Activated CD4-positive, CD25-positive, alpha-beta regulatory T cell treated with anti-CD3 and anti-CD28 coated beads, Interleukin-2, amount 50 U/mL, for 16 hours (primary cell): Measurements from ENCODE around the gene TMEM260.
"Not testable (repeated sequence)": the region's sequence is repeated elsewhere in the genome, so short reads cannot be mapped to it uniquely, and the experiment has no call there.

Experiments
- DNase-seq: peaks from one replicate; pipeline ENCODE4 v3.0.0-alpha.2; 2020; ENCODE audit warnings: low read depth, low spot score

Gene TMEM260

DNA sequence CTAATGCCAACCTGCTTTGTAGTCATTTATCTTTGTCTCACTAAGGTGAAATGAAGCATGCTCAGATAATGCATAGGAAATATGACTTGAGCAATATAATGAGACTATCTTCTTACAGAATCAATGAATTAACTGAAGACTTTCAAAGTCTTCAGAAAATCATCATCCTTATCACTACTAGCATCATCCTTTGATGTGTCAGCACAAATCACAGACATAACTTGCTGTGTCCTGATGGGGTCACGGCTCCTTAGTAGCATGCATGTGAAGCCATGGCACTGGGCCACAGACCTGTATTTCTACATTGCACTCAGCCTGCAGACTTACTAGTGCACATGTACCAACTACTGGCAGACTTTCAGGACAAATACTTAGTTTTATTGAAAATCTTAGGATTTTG lies 18.9 kb downstream of the TMEM260 start:
- DNase-seq = no peak

DNA sequence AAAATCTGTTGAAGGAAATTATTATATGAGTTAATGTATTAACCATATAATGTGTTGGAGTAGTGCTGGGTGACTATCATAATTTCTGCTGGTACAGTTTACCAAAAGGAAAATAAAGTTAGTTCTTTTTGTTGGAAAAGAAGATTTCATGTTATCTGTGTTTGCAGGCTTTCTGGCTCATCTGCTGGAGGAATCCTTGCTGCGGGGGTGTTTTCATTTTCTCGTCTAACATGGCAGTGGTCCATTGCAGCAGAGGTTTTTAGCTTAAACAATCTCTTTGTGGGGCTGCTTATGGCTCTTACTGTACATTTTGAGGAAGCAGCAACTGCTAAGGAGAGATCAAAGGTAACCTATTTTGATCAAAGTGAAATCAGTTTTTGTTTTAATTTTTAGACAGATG lies 24.1 kb downstream of the TMEM260 start:
- no peak for DNase-seq

DNA sequence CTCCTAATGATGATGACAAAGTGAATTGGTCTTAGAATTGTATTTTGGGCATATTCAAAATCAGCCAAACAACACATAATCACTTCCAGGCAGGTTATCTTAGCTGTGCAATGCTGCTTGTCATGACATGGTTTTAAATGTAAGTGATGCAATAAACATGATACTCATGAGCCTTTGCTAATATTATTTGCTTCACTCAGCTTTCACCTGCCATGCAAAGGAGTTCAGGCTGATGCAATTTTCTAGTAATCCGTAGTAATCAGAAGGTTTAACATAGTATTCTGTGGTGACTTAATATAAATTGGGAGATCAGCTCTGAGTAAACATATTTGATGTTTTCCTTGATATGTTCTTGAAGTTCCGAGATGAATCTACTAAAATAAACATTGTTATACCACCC lies 29.1 kb downstream of the TMEM260 start:
- no peak for DNase-seq

DNA sequence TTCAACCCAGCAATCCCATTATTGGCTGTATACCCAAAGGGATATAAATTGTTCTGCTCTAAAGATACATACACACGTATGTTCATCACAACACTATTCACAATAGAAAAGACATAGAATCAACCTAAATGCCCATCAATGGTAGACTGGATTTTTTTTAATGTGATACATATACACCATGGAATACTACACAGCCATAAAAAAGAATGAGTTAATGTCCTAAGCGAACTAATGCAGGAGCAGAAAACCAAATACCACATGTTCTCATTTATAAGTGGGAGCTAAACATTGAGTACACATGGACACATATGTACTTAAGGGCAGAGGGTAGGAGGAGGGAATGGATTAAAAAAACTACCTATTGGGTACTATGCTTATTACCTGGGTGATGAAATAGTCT lies 32.1 kb downstream of the TMEM260 start:
- DNase-seq = not testable (repeated sequence)

DNA sequence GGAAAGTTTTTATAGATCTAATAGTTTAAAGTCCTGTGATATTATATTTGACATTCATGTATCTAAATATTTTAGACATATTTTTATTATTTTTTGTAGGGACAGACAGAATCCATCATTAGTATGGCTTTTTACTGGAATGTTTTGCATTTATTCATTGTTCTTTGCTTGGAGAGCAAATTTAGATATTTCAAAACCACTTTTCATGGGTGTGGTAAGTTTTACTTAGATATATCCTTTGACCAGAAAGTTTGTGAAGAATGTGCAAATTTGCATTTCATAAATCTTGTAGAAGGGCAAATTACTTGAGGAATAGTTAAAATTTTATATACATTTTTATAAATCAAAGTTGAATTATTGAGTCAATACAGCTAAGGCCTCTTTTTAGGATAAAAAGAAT lies 37.5 kb downstream of the TMEM260 start:
- DNase-seq = no peak

DNA sequence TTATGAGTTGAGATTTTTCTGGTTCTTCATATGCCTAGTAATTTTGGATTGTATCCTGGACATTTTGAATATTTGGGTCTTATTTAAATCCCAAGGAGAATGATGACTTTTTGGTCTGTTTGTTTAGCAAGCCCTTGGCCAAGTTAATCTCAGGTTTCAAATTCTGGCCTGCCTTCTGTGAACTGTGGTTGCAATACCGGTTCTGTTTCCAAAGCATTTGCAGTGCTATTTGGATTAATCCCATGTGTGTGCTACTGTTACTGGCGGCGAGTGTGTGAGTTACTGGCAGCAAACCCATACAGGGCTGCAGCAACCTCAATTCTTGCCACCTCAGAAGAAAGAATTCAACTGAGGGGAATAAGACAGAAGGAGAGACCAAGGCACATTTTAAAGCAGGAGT lies 51.1 kb downstream of the TMEM260 start:
- no peak for DNase-seq

DNA sequence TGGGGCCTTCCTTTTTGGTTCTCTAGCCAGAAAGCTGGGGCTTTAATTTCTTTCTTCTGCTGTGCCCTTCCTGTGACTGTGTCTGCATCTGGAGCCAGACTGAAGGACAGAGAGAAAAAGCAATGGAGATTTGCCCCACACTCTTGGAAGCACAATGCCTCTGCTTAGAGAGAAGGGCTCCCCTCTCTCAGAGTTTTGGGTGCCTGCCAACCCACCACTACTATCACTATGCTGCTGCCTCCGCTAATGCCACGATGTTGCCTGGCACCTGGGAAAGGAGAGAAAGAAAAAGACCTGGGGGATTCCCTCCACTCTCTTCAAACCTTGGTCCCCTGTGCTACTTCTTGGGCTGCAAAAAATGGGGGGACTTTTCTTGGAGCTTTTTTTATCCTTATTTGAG lies 52.6 kb downstream of the TMEM260 start:
- no peak for DNase-seq

DNA sequence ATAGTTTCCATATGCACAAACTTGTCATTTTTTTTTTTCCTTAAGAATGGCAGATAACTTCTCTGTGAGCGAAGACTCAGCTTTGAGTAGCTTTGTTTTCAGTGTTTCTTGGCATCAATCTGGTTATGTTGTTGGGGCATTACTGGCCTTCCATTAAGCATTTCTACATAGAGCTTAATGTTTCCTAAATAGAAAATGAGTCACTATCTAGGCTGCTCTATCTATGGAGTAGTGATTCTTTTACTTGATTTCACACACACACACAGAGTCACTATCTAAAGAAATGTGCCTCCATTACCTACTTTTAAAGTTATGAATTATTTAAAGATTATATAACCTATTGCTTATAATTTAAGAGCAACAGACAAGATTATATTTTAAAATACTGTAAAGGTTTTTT lies 53.9 kb downstream of the TMEM260 start:
- no peak for DNase-seq

DNA sequence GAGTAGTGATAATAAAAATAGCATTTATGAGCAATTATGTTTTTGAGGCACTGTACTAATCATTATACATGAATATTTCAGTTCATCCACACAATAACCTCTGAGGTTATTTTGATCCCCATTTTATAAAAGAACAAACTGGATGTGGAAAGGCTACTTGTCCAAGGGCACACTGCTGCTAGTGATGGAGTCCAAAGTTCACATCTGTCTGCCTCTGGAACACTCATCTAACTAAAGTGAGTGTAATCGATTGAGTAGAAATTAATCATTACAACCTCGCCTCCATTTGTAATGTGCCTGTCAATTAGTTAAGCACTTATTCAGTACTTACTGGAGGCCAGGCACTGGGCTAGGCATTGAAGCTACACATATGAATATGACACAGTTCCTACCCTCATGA lies 55.4 kb downstream of the TMEM260 start:
- DNase-seq = no peak

DNA sequence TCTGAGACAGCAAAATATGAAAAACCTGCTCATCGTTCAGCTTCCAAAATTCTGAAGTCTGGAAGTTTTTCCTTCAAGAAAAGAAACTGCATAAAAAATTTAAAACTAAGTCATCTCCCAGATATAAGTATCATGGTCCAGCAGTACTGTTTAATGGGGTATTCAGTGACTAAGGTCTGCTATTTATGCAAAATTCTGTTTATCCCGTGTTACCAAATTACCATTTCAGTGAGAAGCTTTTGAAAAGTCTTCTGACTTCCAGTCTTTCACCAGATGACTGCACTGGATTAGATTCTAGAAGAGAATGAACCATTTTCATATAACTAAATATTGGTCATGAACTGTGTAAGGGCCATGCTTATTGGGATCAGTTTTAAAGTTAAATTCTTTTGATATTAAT lies 67.9 kb downstream of the TMEM260 start:
- no peak for DNase-seq

DNA sequence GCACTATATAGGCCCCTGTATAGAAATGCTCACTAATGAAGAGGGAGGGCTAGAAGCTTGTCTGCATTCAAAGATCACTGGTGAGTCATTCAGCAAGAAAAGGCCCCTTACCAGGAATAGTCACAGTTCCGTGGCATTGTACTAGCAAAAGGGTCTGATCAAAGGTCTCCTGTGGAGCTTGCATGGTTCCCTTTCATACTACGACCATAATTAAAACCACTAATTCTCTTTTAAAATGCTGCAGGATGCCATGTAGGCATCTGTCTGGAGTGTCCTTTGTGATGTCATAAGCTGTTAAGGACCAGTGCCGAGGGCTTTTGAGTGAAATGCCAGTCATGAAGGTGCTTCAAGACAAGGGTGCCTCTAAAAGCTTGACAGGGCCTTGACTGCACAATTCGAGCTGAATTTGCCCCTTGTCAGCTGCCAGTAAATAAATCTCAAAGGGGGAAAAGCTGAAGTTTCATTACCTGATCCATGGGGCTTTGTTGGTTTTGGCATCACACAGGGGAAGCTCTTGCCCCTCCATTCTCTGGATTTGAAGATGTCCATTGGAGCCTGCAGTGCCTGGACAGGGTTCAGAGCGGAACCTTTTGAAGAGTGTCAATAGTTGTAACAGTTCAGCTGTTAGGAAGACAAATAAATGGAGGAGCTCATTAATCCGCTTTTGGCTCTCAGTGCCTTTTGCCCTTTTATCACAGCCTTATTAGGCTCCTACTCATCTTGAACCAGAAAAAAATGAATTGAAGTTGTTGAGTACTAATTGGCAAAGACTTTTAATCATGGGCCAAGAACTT lies 69.1 kb downstream of the TMEM260 start:
- DNase-seq = no peak

DNA sequence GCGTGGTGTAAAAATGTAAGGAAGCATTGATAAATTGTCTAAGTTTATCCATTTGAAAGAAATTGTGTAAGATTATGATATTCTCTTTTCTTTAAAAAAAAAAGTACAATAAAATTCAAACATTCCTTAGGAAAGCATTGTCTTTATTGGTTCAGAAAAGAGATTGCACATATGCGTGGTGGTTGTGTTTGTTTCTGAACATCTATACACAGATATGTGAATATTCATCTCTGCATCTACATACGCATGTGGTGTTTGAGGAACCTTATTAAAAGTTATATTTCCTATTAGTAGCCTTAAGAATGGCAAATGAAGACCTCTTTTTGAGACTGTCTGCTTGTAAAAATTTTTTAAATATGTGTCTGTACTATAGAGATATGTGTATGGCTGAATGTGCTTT lies 69.8 kb downstream of the TMEM260 start:
- DNase-seq = no peak

DNA sequence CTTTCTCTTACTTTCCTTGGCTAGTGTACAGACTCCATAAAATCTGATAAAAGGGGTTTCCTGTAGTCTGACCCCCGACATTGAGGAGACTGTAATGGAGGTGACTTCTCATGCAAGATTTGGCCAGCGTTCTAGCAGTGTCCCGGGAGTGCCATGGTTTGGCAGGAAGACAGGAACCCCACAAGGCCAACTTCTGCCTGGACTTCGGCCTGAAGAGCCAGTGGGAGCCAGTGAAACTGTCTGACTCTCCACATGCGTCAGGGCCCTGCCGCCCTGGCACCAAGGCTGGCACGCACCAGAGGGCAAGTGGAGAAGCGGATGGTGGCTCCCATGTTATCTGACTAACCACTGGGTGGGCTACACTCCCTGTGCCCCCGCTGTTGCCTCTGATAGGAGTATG lies 70.5 kb downstream of the TMEM260 start:
- DNase-seq = no peak

DNA sequence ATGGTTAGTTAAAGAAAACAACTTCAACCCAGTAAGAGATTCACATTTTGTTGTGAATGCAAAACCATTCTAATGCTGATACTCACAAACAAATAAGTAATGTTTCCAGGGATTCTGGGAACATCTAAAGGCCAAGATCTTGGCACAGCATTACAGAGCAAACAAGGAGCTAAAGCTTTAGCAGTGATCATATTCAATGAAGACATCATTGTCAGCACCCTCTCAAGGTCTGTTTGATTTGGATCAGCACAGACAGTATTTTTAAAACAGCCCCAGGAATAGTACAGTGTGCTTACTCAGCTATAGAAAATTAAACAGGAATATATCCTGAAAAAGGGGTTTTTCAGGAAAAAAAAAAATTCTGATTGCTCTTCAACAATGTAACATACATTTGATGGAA lies 71.4 kb downstream of the TMEM260 start:
- DNase-seq = no peak

DNA sequence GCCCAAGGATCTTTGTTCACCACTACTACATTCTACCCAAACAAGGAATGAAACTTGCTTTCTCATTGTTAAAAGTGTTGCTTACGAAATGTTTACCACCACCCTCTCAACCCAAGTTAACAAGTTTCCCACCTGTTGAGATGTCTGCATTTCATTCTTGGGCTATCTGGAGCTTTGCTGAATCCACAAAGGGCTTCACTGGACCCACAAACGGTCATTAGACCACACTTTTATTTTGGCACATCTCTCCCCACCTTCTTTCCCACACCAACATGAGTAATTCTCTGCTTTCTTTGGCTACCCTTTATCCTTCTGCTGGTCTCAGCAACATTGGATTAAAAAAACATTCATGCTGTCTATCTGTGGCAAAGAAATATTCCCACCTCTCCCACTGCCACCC lies 78.0 kb downstream of the TMEM260 start:
- DNase-seq = no peak

DNA sequence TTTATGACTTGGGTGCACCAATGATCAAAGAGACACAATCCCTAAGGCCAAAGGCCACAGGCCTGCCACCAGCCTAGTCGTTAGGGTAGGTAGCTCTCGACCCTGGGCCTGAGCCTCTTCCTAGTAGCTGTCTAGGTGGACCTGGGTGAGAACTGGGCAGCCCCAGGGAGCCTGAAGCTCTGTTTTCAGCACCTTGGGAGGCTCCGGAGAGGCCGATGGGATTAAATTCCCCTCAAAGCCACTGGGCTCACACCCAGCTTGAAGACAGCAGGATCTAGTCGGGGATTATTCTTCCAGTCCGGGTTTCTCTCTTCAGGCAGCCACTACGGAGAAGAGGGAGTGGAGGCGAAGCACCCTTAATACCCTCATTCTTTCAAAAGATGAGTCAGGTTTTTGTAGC lies 79.8 kb downstream of the TMEM260 start:
- no peak for DNase-seq

DNA sequence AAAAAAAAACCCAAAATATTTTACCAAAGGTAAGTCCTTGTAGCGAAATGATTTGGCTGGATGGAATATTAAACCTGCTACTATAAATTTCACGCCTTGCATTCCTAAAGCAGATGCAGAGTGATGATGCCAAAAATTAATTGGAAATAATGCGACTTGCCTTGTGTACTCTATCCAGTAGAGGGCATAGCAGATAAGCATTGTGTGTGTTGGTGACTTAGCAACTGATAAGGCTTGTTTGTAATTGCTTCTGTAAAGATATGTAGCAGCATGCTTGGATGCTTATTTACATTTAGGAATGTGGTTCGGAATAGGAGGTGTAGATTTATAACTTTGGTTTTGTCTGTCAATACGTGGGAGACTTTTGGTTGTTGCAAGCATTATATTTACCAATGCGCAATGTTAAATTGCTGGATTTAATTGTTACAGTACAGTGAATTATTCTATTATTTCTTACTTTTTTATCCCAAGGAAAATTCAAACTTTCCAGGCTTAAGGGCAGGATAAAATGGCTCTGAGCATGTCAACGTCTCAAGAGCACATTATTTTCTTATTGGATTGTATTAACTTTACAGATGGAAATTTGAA lies 80.5 kb downstream of the TMEM260 start:
- DNase-seq = no peak

DNA sequence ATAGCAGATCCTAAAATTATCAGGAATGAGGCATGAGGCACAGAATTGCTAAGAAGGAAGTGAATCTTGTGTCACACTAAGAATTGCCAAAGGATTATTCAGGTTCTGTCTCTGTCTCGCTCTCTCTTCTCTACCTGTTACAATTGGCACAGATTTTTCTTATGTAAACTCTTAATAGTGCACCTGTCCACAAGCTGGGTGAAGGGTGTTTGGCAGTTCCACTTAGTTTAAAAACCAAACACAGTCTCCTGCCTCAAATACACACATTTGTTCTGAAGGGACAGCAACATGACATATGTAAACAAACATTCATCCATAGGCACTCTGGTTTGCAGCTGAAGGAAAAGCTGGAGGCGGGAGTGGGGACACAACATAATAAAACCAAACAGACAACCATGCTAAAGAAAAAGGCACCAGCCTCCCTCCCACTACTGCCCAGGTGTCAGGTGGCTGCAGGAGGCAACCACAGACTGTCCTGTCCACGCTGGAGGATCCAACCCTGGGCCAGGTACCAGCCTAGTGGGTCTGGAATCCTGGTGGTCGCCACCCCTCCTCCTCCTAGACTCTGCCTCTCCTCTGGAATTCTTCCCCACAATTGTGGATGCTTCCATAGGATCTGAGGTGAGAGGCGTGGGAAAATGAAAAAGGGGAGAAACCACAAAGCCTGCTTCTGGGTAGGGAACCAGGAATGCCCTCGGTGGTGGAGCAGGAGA lies 81.2 kb downstream of the TMEM260 start:
- no peak for DNase-seq

DNA sequence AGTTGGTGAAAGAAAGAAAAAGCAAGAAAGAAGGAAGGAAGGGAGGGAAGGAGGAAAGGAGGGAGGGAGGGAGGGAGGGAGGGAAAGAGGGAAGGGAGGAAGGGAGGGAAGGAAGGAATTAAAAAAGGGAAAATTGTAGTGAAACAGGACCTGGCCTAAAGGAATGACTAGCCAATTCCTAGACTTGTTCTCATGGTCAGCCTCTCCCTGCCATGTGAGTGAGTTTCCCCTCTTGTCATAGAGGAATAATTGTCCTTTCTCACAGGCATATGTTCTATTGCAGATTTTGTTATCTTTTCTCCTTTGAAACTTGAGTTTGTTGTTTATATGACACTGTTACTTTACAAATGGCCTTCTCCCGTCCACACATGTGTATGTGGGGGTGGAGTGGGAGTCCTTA lies 81.9 kb downstream of the TMEM260 start:
- no peak for DNase-seq

DNA sequence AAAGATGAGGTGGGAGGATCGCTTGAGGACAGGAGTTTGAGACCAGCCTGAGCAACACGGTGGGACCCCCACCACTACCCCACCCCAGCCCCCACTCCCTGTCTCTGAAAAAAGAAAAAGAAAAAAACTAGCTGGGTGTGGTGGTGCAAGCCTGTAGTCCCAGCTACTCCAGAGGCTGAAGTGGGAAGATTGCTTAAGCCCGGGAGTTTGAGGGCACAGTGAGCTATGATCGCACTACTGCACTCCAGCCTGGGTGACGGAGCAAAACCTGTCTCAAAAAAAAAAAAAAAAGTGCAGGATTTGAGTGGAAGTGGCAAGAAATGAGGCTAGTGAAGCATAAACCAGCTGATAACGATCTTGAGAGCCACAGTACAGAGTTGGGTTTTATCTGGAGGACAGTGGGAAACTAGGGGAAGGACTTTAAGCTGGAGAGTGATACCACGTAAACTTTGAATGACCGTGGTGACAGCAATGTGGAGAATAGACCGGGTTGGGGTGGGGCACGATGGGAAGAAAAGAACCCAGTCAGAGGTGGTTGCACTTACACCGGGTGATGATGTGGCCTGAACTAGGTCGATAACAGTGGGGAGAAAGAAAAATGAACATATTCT lies 85.3 kb downstream of the TMEM260 start:
- no peak for DNase-seq

DNA sequence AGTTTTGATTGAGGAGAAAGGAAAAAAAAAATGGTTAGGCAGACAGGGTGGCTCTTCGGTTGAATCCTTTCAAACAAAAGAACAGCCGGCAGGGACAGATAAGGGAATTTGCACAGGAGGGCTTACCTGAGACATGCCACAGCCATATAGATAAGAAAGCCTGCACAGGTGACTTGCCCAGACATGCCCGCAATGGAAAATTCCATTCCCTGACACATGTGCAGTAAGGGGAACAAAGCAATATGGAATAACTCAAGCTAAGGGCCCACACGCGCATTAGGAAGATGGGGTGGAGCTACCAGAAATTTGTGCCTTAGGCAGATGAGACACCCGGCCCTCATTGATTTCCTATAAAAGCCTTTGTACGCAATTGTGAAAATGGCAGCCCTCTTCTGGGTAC lies 86.7 kb downstream of the TMEM260 start:
- no peak for DNase-seq

DNA sequence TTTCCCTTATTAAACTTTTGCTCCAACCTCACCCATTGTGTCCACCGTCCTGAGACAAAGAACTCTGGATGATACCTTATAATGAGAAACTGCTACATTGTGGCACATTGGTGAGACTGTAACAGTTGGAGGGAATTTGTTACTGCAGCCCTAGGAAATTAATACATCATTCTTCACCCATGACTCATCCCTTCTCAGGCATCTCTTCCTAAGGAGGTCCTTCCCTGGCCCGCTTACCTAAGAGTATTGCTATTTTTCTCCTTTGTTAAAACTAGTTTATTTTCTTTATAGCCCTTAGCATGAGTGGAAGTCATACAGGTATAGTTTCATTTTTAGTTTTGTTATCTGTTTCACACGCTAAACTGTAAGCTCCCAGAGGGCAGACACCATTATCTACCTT lies 87.1 kb downstream of the TMEM260 start:
- no peak for DNase-seq

DNA sequence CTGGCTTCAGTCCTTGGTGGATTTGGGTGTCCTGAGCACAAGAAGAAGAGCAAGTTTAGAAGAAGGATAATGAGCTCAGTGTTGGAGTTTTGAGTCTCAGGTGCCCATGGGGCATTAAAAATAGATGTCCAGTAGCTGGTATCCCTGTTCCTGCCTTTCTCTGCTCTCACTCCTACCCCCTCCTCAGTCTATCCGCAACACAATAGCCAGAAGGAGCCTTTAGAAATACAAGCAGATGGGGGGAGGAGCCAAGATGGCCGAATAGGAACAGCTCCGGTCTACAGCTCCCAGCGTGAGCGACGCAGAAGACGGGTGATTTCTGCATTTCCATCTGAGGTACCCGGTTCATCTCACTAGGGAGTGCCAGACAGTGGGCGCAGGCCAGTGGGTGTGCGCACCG lies 87.7 kb downstream of the TMEM260 start:
- DNase-seq = not testable (repeated sequence)
